HG03039 (cell line): Measurements from ENCODE around the gene RILP.
"Not testable (repeated sequence)": the region's sequence is repeated elsewhere in the genome, so short reads cannot be mapped to it uniquely, and the experiment has no call there.

Experiments
- ATAC-seq: cut with Tn5 transposase; IDR thresholded peaks from one replicate; pipeline ENCODE4 v1.9.1; 2021; ENCODE audit warnings: mild to moderate bottlenecking, moderate library complexity; ENCODE audit not compliant: unreplicated experiment

RILP gene

GRCh38 chr17:1649844-1650501 is at the start of gene RILP:
Gene RILP, minus strand, starts transcription at chr17:1649866. Its CDS starts 62 bp downstream, at chr17:1649804.
- ATAC-seq: peak; percentile 0

GRCh38 chr17:1697681-1698080 is 48.0 kb upstream of the RILP start:
- no peak for ATAC-seq

GRCh38 chr17:1695365-1695764 is 45.7 kb upstream of the RILP start:
- no peak for ATAC-seq

GRCh38 chr17:1693339-1693738 is 43.7 kb upstream of the RILP start:
- ATAC-seq: no peak

- ATAC-seq: no peak
Measured at GRCh38 chr17:1690544-1691221, 41.0 kb upstream of the RILP start.

GRCh38 chr17:1688405-1688804 is 38.7 kb upstream of the RILP start:
- ATAC-seq: not testable (repeated sequence)

GRCh38 chr17:1686086-1686485 is 36.4 kb upstream of the RILP start:
- no peak for ATAC-seq

- peak; percentile 94 for ATAC-seq
Measured at GRCh38 chr17:1684378-1685189, 34.9 kb upstream of the RILP start, which contains the start of gene PRPF8. Gene PRPF8, minus strand, starts transcription at chr17:1684867. Its CDS starts 296 bp downstream, at chr17:1684571.

- no peak for ATAC-seq
Measured at GRCh38 chr17:1683459-1683858, 33.8 kb upstream of the RILP start.

GRCh38 chr17:1676401-1676800 is 26.7 kb upstream of the RILP start:
- ATAC-seq: no peak

- ATAC-seq: no peak
Measured at GRCh38 chr17:1673041-1673785, 23.5 kb upstream of the RILP start.

- ATAC-seq: not testable (repeated sequence)
Measured at GRCh38 chr17:1663934-1664333, 14.3 kb upstream of the RILP start.

- no peak for ATAC-seq
Measured at GRCh38 chr17:1661045-1661444, 11.4 kb upstream of the RILP start.

GRCh38 chr17:1658100-1658499 is 8.4 kb upstream of the RILP start:
- no peak for ATAC-seq

- ATAC-seq: no peak
Measured at GRCh38 chr17:1653735-1654134, 4.1 kb upstream of the RILP start.

GRCh38 chr17:1652794-1653193 is 3.1 kb upstream of the RILP start:
- not testable (repeated sequence) for ATAC-seq

GRCh38 chr17:1651559-1651844 is 1.8 kb upstream of the RILP start:
- ATAC-seq: no peak

- no peak for ATAC-seq
Measured at GRCh38 chr17:1650731-1651558, 1.3 kb upstream of the RILP start.

GRCh38 chr17:1648963-1649843 is 463 bp downstream of the RILP start:
- peak; percentile 47 for ATAC-seq
